Fibroblast of skin of abdomen (primary cell): ENCODE data around the gene PCNX3.

ENCODE experiments used
- DNase-seq: peaks from one replicate; pipeline ENCODE4 v3.0.0-alpha.2; 2013

The PCNX3 gene

DNA sequence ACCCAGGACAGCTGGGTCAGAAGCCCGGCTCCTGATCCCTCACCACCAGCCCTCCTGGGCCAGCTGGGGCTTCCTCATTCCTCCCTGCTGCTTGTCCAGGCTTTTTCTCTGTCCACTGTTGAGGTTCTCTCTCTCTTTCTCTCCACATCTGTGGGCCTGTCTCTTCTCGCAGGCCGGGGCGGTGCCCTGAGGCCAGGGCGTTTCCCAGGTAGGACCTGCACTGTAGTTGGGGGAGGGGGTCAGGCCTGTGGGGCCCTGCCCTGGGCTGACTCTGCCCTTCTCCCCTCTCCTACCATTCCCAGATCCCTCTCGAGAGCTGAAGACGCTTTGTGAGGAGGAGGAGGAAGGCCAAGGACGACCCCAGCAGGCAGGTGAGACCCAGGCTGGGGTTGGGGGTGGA lies 34.8 kb upstream of the PCNX3 start:
- DNase-seq: no peak

GRCh38 chr11:65581928-65582327 lies 33.6 kb upstream of the PCNX3 start:
- no peak for DNase-seq

DNA sequence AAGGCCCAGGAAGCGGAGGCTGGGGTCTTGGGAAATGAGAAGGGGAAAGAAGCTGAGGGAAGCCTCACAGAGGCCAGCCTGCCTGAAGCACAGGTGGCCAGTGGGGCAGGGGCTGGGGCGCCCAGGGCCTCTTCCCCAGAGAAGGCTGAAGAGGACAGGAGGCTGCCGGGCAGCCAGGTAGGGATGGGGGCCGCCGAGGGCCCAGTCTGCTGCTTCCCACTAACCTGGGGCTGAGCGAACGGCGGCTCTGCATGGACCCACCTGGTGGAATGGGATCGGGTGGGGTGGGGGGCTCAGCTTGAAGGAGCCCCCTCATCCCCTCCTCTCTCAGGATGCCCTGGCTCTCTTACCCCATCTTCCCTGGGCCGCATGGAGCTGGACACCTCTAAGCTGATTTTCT lies 32.0 kb upstream of the PCNX3 start:
- no peak for DNase-seq

- DNase-seq: no peak
These were observed 31.5 kb upstream of the PCNX3 start for GRCh38 chr11:65584106-65584505.

- DNase-seq: no peak
These were observed 30.8 kb upstream of the PCNX3 start for GRCh38 chr11:65584723-65585171.

DNA sequence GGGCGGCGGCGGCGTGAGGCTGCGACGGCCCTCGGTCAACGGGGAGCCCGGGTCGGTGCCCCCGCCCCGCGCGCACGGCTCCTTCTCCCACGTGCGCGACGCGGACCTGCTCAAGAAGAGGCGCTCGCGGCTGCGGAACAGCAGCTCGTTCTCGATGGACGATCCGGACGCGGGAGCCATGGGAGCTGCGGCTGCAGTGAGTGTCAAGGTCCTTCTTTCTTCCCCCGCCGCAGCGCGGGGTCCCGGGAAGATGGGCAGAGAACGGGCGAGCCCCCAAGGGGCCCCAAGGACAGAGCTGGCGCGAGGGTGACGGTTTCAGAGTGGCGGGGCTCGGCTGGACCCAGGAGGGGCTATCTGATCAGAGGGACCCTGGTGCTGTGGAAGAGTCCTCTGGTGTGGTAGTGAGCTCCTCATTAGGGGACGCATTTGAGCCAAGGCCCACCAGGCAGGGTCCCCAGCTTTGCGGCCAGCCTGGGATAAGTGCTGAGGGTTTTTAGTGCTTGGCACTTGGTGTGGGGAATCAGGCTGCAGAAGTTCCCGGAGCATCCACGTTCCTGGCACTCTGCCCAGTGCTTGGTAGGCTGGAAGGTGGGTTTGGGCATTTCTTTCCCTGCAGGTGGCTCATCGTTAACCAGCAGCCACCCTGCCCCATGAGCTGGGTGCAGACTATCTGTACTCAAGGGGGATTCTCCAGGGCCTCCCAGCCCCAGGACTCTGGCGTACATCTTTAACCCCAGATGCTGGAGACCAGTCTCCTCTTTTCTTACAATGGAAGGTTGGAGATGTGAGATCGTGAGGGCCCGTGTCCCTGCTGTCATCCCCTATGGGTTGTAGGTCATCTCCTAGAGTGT lies 30.0 kb upstream of the PCNX3 start:
- no peak for DNase-seq

DNA sequence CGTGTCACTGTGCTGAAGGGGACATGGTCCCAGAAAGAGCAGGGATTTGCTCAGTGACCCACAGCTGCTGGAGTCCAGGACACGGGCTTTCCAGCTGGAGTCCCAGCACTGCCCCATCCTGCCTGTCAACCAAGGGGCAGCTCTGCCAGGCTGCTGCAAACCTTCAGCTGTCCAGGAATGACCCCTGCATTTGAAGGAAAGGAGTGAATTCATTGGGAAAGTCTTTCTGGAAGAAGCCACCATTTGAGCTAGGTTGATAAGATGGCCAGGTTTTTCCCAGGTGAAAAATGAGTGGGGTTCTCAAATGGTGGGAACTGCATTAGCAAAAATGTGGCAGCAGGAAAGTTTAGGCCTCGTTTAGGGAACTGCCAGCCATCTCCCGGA lies 29.3 kb upstream of the PCNX3 start:
- no peak for DNase-seq

GRCh38 chr11:65586676-65587075 lies 28.9 kb upstream of the PCNX3 start:
- DNase-seq: peak; percentile 25

DNA sequence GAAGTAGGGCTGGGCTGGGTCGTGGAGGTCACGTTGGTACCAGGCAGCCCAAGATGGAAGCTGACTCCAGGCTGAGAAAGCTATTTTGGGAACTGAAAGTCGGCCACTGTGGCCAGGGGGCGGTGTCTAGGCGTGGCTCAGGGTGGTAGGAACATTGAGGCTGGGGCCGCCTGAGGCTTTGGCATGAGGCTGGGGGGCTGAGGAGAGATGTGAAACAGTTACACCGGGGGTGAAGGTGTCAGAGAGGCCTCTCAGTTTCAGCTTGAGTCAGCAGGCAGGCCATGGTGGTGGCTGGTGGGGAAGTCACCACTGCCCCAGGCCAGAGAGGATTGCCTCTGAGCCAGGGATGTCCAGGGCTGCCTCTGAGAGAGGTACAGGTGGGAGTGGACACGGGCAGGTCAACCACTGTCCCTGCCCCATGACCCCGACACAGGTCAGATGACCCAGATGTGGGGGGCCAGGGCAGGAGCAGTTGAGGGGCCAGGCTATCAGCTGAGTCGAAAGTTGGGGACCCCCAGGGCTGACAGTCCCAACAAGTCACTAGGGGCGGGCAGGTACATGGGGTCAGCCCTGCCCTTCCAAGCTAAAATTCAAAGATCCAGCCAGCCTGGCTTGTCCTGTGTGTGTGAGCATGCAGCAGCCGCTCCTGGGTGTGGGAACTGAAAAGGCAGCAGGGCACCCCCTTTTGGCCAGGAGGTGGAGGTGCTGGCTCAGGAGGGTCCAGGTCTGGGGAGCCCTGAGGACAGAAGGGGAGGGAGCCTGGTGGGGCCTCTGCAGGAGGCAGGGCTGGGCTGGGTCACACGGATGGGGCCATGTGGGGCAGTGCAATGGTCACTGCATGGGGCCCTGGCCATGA lies 27.1 kb upstream of the PCNX3 start:
- DNase-seq: peak; percentile 37

- DNase-seq: no peak
These were observed 25.9 kb upstream of the PCNX3 start for GRCh38 chr11:65589444-65590239.

DNA sequence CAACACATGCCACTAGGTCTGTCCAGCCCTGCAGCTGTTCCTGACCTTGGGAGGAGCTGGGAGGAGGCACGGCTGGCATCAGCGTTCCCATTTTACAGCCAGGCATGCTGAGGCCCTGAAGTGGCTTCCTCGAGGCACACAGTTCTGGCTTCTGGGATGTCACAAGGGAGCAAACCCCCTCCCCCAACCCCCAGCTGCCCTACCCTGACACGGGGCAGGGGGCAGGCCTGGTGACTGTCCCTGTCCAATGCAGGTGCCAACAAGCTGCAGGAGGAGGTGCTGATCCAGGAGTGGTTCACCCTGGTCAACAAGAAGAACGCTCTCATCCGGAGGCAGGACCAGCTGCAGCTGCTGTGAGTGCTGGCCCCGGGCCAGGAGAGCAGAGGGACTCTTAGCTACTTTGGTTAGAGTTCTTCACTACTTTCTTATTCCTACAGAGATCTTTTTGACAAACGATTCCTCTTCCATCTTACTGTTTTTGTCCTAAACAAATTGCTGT lies 25.3 kb upstream of the PCNX3 start:
- DNase-seq: no peak

GRCh38 chr11:65591939-65592857 lies 23.4 kb upstream of the PCNX3 start:
- DNase-seq: peak; percentile 33

- DNase-seq: no peak
These were observed 22.6 kb upstream of the PCNX3 start for GRCh38 chr11:65592858-65593517.

DNA sequence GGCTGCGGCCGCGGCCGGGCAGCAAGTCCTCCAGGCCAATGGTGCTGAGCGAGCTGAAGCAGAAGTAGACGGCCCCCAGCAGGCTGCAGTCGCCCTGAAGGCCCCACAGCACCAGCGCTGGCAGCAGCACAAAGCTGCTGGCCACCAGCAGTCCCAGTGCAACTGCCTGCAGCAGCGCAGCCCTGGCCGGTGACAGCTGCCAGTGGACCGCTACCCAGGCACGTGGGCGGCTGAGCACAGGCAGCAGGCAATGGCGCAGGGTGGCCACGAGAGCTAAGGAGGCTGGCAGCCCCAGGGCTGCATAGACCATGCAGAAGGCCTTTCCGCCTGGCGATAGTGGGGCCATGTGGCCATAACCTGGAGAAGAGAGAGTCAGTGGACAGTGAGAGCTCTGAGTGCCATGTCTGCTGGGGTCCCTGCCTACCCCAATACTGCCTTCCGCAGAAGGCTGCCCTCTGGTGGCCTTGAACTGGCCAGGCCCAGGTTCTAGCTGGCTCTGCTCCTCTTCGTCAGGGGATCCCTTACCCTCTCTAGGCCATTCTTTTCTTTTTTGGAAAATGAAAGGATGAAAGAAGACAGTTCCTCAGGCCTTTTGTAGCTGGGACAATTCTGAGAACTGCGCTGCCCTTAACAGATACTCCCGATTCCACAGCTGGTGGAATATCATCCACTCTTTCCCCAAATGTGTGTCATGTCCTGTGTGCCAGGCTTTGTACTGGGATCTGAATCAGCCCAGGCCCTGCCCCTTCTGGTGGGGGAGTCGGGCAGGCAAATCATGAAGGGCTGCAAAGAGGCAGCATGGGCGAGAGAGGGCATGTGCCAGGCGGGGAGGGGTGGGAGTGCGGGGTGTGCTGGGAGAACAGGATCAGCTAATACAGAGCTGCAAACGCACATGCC lies 21.8 kb upstream of the PCNX3 start:
- no peak for DNase-seq

- no peak for DNase-seq
These were observed 20.4 kb upstream of the PCNX3 start for GRCh38 chr11:65595131-65595530.

DNA sequence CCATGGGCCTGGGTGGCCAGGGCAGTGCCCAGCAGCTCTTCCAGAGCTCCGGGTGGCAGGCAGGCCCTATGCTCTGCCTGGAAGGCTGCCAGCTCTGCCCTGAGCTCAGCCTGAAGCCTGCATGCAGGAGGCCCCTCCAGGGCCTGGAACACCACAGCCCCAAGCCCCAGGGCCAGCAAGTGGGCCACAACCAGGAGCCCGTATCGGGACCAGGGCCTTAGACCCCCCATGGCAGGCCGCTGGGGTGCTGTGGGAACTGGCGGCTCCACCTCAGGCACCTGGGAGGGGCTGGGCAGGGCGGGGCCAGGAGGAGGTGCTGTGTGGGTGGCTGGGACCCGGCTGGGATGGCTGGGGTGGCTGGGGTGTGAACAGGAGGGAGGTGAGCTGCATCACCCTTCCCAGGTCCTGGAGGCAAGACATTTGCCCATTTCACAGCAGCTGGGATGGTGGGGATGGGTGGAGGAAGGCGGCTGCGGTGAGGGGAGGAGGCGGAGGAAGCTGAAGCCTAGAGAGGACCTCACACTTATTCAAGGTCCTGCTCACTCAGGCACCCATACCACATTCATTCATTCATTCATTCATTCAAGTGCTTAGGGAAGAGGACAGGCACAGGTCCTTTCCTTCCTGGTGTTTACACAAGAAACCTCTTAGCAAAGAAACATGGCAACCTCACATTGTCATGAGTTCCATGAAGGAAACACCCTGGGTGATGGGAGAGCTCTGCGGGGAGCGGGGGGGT lies 19.9 kb upstream of the PCNX3 start, which contains the start of gene KCNK7:
KCNK7 (minus strand) TSS at position 258 of the 739 bp plus-strand sequence; CDS start at position 230, 28 bp downstream.
- DNase-seq: no peak

DNA sequence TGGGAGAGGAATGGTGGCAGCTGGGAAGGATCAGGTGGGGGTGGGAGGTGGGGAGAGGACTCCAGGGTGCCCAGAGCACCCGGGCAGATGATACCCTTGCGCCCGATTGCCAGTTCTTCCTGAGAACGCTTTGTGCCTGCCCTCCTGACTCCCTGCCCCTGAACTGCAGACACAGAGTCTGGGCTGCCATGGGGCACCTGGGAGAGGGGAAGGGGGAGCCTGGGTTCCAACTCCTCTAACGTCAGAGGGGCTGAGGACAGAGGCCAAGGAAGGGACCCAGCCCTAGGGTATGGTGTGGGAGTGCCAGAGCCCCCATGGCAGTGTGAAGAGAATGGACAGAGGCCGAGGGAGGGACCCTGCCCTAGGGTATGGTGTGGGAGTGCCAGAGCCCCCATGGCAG lies 19.1 kb upstream of the PCNX3 start:
- no peak for DNase-seq

DNA sequence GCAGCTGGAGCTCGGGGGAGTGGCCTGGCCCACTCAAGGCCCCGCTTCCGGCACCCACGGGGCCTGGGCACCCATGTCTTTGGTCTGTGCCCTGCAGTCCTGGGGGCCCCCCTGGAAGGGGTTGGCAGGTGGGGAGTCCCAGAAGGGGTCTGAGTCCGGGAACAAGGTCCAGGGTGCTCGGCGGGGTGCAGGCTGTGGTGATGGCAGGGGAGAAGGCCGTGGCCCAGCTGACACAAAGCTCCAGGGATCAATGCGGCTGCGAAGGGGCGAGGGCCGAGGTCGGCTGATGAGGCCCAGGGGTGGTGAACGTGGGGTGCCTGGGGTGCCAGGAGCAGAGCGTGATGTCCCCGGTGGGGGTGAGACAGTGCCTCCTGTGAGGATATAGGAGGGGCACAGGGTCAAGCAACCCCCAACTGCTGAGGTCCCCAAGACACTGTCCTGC lies 17.3 kb upstream of the PCNX3 start:
- DNase-seq: no peak
